HCT116 (cell line): ENCODE results near the gene LINGO3. TPM values are rescaled to one million over a fixed set of nuclear protein-coding genes. Genes with fewer than 3 reads are reported as not detected.

Experiments used
- ATAC-seq: fragments of 200-7000 bp; cut with Tn5 transposase; 2 replicates; pipeline ENCODE4 v1.9.1; 2020; ENCODE audit warnings: mild to moderate bottlenecking, moderate library complexity
- BruUV-seq: library from RNA; stranded (reverse); fragments of 400-500 nt; replicated peaks from 2 replicates; lab custom pipeline; 2021; lab: Mats Ljungman, UMichigan
- CTCF ChIA-PET: fragments of 300-600 bp; sonication (Branson Sonifier 250); formaldehyde crosslinking; loops from one replicate; lab custom pipeline; 2021; ENCODE audit warnings: antibody characterized with exemption; lab: Charles Lee
- POLR2A ChIA-PET: fragments of 300-600, 350-600 bp; sonication (Branson Sonifier 250); formaldehyde crosslinking; loops from one replicate; lab custom pipeline; 2021; ENCODE audit warnings: antibody characterized with exemption; lab: Charles Lee
- RAD21 ChIA-PET, 2 experiments: fragments of 300-600 bp; sonication (Branson Sonifier 250); formaldehyde crosslinking; loops; one replicate each; lab custom pipeline; 2023; ENCODE audit warnings: low total read pairs in 2 of 2; ENCODE audit not compliant: uncharacterized antibody in 2 of 2, unreplicated experiment in 2 of 2, low non-redundant PET in 1 of 2; lab: Charles Lee
- DNase-seq: peaks from one replicate; pipeline ENCODE4 v3.0.0-alpha.2; 2010; ENCODE audit warnings: low read depth, low spot score
- H2AFZ ChIP-seq: fragments of 200-600 bp; shearing (Covaris generic), sonication (generic); 2 replicates; pipeline ENCODE4 v1.6.1; 2017; ENCODE audit warnings: low read depth, mixed run types, mixed read lengths, antibody characterized with exemption, low read length; ENCODE audit not compliant: poor library complexity, severe bottlenecking
- H3K27ac ChIP-seq: 2 replicates; pipeline ENCODE4 v1.5.1; 2012; ENCODE audit warnings: low read depth, low read length
- H3K27me3 ChIP-seq: fragments of 200-600 bp; sonication (generic); 2 replicates; pipeline ENCODE4 v1.6.1; 2016; ENCODE audit warnings: mixed run types, low read length, mixed read lengths; ENCODE audit not compliant: insufficient read depth
- H3K36me3 ChIP-seq, 2 experiments: fragments of 200-500 bp in 1 of 2; fragments of 200-600 bp in 1 of 2; sonication (Bioruptor generic) in 1 of 2; sonication (generic) in 1 of 2; 2 replicates each; pipeline versions ENCODE4 v1.5.1 to v1.6.1; 2014 to 2016; ENCODE audit warnings: low read length in 2 of 2, inconsistent platforms in 1 of 2, mixed read lengths in 1 of 2, mixed run types in 1 of 2; ENCODE audit not compliant: insufficient read depth in 2 of 2, control insufficient read depth in 1 of 2
- H3K4me1 ChIP-seq, 2 experiments: fragments of 200-600 bp in 1 of 2; sonication (generic) in 1 of 2; 2 replicates each; pipeline versions ENCODE4 v1.5.1 to v1.6.1; 2012 to 2017; ENCODE audit warnings: low read length in 2 of 2, inconsistent platforms in 1 of 2, mild to moderate bottlenecking in 1 of 2, mixed read lengths in 1 of 2, mixed run types in 1 of 2, moderate library complexity in 1 of 2; ENCODE audit not compliant: insufficient read depth in 2 of 2, control insufficient read depth in 1 of 2
- H3K4me2 ChIP-seq: fragments of 200-600 bp; sonication (generic); 2 replicates; pipeline ENCODE4 v1.6.1; 2017; ENCODE audit warnings: mixed run types, low read length, mixed read lengths
- H3K4me3 ChIP-seq, 2 experiments: fragments of 200-600 bp in 1 of 2; sonication (generic) in 1 of 2; replicated peaks in 1 of 2; 2 replicates each; pipeline ENCODE4 v1.5.1; 2011 to 2016; ENCODE audit warnings: low read length in 2 of 2, control low read depth in 1 of 2, low read depth in 1 of 2, mild to moderate bottlenecking in 1 of 2, mixed read lengths in 1 of 2, mixed run types in 1 of 2
- H3K79me2 ChIP-seq: fragments of 200-600 bp; sonication (generic); 2 replicates; pipeline ENCODE4 v1.6.1; 2017; ENCODE audit warnings: mild to moderate bottlenecking, mixed run types, low read length, moderate library complexity, mixed read lengths; ENCODE audit not compliant: insufficient read depth
- H3K9ac ChIP-seq: fragments of 200-600 bp; sonication (generic); 2 replicates; pipeline ENCODE4 v1.6.1; 2016; ENCODE audit warnings: low read length, mixed read lengths
- H3K9me2 ChIP-seq: fragments of 200-600 bp; sonication (generic), shearing (Covaris generic); 2 replicates; pipeline ENCODE4 v1.6.1; 2017; ENCODE audit warnings: mixed run types, mild to moderate bottlenecking, moderate library complexity; ENCODE audit not compliant: insufficient read depth
- H3K9me3 ChIP-seq, 2 experiments: fragments of 200-500 bp in 1 of 2; fragments of 200-600 bp in 1 of 2; sonication (Bioruptor generic) in 1 of 2; sonication (generic) in 1 of 2; 2 replicates each; pipeline ENCODE4 v1.6.1; 2014 to 2017; ENCODE audit warnings: low read length in 2 of 2, mixed read lengths in 2 of 2, inconsistent platforms in 1 of 2, low read depth in 1 of 2, mild to moderate bottlenecking in 1 of 2, mixed run types in 1 of 2, moderate library complexity in 1 of 2; ENCODE audit not compliant: control insufficient read depth in 1 of 2, insufficient read depth in 1 of 2
- H4K20me1 ChIP-seq: fragments of 200-600 bp; sonication (generic), shearing (Covaris generic); 2 replicates; pipeline ENCODE4 v1.6.1; 2017; ENCODE audit warnings: mixed run types, mild to moderate bottlenecking, moderate library complexity; ENCODE audit not compliant: insufficient read depth
- CBX3 ChIP-seq: IDR thresholded peaks from 2 replicates; pipeline ENCODE4 v1.6.1; 2012; ENCODE audit warnings: low read depth
- EGR1 ChIP-seq: IDR thresholded peaks from 2 replicates; pipeline ENCODE4 v1.6.1; 2012; ENCODE audit warnings: low read depth
- ELF1 ChIP-seq: IDR thresholded peaks from 2 replicates; pipeline ENCODE4 v1.6.1; 2012; ENCODE audit warnings: low read depth, borderline replicate concordance
- EZH2 ChIP-seq: fragments of 200-600 bp; sonication (generic); IDR thresholded peaks from 2 replicates; pipeline ENCODE4 v1.6.1; 2017; ENCODE audit warnings: antibody characterized with exemption, mixed run types
- FOSL1 ChIP-seq: IDR thresholded peaks from 2 replicates; pipeline ENCODE4 v1.6.1; 2012; ENCODE audit warnings: low read depth
- JUND ChIP-seq: IDR thresholded peaks from 2 replicates; pipeline ENCODE4 v1.6.1; 2012
- POLR2A ChIP-seq: IDR thresholded peaks from 2 replicates; pipeline ENCODE4 v1.7.0; 2011; ENCODE audit warnings: borderline replicate concordance; ENCODE audit not compliant: insufficient read depth, insufficient read length; ENCODE audit errors: extremely low read depth
- POLR2AphosphoS5 ChIP-seq: IDR thresholded peaks from 2 replicates; pipeline ENCODE4 v1.6.1; 2011; ENCODE audit warnings: mild to moderate bottlenecking, low read depth, low read length, moderate library complexity
- RAD21 ChIP-seq: IDR thresholded peaks from 2 replicates; pipeline ENCODE4 v1.6.1; 2012; ENCODE audit warnings: low read depth, mild to moderate bottlenecking
- SIN3A ChIP-seq: IDR thresholded peaks from 2 replicates; pipeline ENCODE4 v1.6.1; 2012; ENCODE audit warnings: low read depth
- SP1 ChIP-seq: IDR thresholded peaks from 2 replicates; pipeline ENCODE4 v1.6.1; 2012; ENCODE audit warnings: low read depth
- SRF ChIP-seq: IDR thresholded peaks from 2 replicates; pipeline ENCODE4 v1.6.1; 2012; ENCODE audit warnings: low read depth
- YY1 ChIP-seq: IDR thresholded peaks from 2 replicates; pipeline ENCODE4 v1.6.1; 2011; ENCODE audit warnings: low read length, low read depth, moderate library complexity, mild to moderate bottlenecking; ENCODE audit not compliant: insufficient replicate concordance; ENCODE audit errors: extremely low read depth
- intact Hi-C: fragments of 100-400 bp; cut with micrococcal nuclease; formaldehyde crosslinking; loops from 2 replicates; pipeline ENCODE4 v1.10.0; 2022
- total RNA-seq: library from RNA; stranded (reverse); gene quantifications from one replicate; pipeline ENCODE4 v1.2.1, GENCODE V29; 2021; ENCODE audit not compliant: unreplicated experiment
- TF ChIP-seq, protein P1 (sequence below): IDR thresholded peaks from 2 replicates; pipeline ENCODE4 v1.6.1; 2011; ENCODE audit warnings: mild to moderate bottlenecking, low read length, moderate library complexity; ENCODE audit not compliant: insufficient replicate concordance; ENCODE audit errors: extremely low read depth
- TF ChIP-seq, protein P2 (sequence below): IDR thresholded peaks from 2 replicates; pipeline ENCODE4 v1.6.1; 2012

LINGO3 gene
- total RNA-seq, 1 experiment from 2014 or later, result not detected

- H3K9me2 ChIP-seq, result no peaks in the 10 kb centered on the region
- no peaks in the 10 kb centered on the region for H3K79me2 ChIP-seq
- TF ChIP-seq POLR2AphosphoS5 (no peak), SRF (no peak), FOSL1 (no peak), POLR2A (no peak)
- TF ChIP-seq, protein P1, sequence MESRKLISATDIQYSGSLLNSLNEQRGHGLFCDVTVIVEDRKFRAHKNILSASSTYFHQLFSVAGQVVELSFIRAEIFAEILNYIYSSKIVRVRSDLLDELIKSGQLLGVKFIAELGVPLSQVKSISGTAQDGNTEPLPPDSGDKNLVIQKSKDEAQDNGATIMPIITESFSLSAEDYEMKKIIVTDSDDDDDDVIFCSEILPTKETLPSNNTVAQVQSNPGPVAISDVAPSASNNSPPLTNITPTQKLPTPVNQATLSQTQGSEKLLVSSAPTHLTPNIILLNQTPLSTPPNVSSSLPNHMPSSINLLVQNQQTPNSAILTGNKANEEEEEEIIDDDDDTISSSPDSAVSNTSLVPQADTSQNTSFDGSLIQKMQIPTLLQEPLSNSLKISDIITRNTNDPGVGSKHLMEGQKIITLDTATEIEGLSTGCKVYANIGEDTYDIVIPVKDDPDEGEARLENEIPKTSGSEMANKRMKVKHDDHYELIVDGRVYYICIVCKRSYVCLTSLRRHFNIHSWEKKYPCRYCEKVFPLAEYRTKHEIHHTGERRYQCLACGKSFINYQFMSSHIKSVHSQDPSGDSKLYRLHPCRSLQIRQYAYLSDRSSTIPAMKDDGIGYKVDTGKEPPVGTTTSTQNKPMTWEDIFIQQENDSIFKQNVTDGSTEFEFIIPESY, result no peak
- intact Hi-C loops, result no loop called here
- H2AFZ ChIP-seq, result no peak overlapping the region
- ChIA-PET POLR2A (interaction anchor here (0.7 to 0.8 kb wide), 2 partner anchors 11 to 103 kb away, joined by 3 to 9 read pairs; no protein-coding TSS in a partner anchor), CTCF (interaction anchor here (0.7 to 1.2 kb wide), 2 partner anchors 10 to 15 kb away, joined by 3 to 4 read pairs; no protein-coding TSS in a partner anchor), RAD21 (no interaction called here)
- no peaks in the 10 kb centered on the region for H3K27me3 ChIP-seq
- no TSS peak for BruUV-seq
- H3K9me3 ChIP-seq, result no peaks in the 10 kb centered on the region
- ATAC-seq (no peak), DNase-seq (no peak)
- no peak overlapping the region for H3K9ac ChIP-seq
- no peaks in the 10 kb centered on the region for H4K20me1 ChIP-seq
- no peak overlapping the region for H3K4me2 ChIP-seq
- H3K27ac ChIP-seq, result no peak overlapping the region
- no peak overlapping the region for H3K4me3 ChIP-seq
- H3K4me1 ChIP-seq, result peaks cover 6% of the 10 kb centered on the region in 2 experiments; a peak in 3 of 4 replicates
- H3K36me3 ChIP-seq, result no peaks in the 10 kb centered on the region
These were observed 47.6 kb downstream of the LINGO3 start for GRCh38 chr19:2260341-2260805.

DNA sequence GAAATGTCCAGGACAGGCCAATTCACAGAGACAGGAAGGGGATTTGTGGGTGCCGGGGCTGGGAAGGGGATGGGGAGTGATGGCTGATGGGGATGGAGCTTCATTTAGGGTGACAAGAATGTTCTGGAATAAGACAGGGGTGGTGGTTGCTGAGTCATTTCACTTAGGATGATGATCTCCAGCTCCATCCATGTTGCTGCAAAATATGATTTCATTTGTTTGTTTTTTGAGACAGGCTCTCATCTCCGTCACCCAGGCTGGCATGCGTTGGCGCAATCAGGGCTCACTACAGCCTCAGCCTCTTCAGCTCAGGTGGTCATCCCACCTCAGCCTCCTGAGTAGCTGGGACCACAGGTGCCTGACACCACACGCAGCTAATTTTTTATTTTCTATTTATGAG lies 48.6 kb downstream of the LINGO3 start:
- Histone ChIP-seq H3K27me3 (no peaks in the 10 kb centered on the region), H3K4me3 (no peak overlapping the region), H3K27ac (no peak overlapping the region), H3K36me3 (no peaks in the 10 kb centered on the region), H2AFZ (no peak overlapping the region), H3K9ac (no peak overlapping the region), H3K4me1 (peaks cover 6% of the 10 kb centered on the region in 2 experiments; a peak in 3 of 4 replicates), H3K79me2 (no peaks in the 10 kb centered on the region), H3K4me2 (no peak overlapping the region), H3K9me3 (no peaks in the 10 kb centered on the region), H3K9me2 (no peaks in the 10 kb centered on the region), H4K20me1 (no peaks in the 10 kb centered on the region)
- no TSS peak for BruUV-seq
- no peak for DNase-seq
- ChIA-PET POLR2A (no interaction called here), CTCF (interaction anchor here (0.7 kb wide), 1 partner anchor 14 kb away, joined by 3 read pairs; no protein-coding TSS in a partner anchor), RAD21 (no interaction called here)
- ATAC-seq, result no peak
- intact Hi-C loops, result loop anchor here (2.0 kb wide), 1 partner anchor 15 kb away; no protein-coding TSS in a partner anchor
- TF ChIP-seq SRF (no peak), YY1 (no peak), SP1 (no peak), JUND (no peak), SIN3A (no peak), RAD21 (no peak), ELF1 (no peak), CBX3 (no peak), POLR2A (no peak), EZH2 (no peak), POLR2AphosphoS5 (no peak), EGR1 (no peak)
- TF ChIP-seq, protein P2, sequence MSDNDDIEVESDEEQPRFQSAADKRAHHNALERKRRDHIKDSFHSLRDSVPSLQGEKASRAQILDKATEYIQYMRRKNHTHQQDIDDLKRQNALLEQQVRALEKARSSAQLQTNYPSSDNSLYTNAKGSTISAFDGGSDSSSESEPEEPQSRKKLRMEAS, result no peak
- TF ChIP-seq, protein P1, result no peak
